CD8-positive, alpha-beta memory T cell (primary cell): ENCODE measurements around the gene FRMD7. TPM values are rescaled to one million over a fixed set of nuclear protein-coding genes. Genes with fewer than 3 reads are reported as not detected.
"Not testable (repeated sequence)": the region's sequence is repeated elsewhere in the genome, so short reads cannot be mapped to it uniquely, and the experiment has no call there.

Experiments
- CTCF ChIA-PET: fragments of 350-600 bp; sonication (Branson Sonifier 250); formaldehyde crosslinking; loops from one replicate; lab custom pipeline; 2021; ENCODE audit warnings: antibody characterized with exemption; lab: Charles Lee
- POLR2A ChIA-PET: fragments of 350-600 bp; sonication (Branson Sonifier 250); formaldehyde crosslinking; loops from one replicate; lab custom pipeline; 2021; ENCODE audit warnings: antibody characterized with exemption; lab: Charles Lee
- DNase-seq, 5 donors: peaks; one replicate each; pipeline versions ENCODE4 v3.0.0 to v3.0.0-alpha.2; 2020 to 2022; ENCODE audit warnings: mixed read lengths in 1 of 5
- H3K27ac ChIP-seq: one replicate; pipeline ENCODE4 v1.7.0; 2013; ENCODE audit warnings: low read depth, mild to moderate bottlenecking, low read length, moderate library complexity
- H3K27me3 ChIP-seq: 2 replicates; pipeline ENCODE4 v1.7.0; 2013; ENCODE audit warnings: low read length, mild to moderate bottlenecking; ENCODE audit not compliant: insufficient read depth, poor library complexity, severe bottlenecking
- H3K36me3 ChIP-seq: 2 replicates; pipeline ENCODE4 v1.7.0; 2013; ENCODE audit warnings: mild to moderate bottlenecking, low read length, moderate library complexity; ENCODE audit not compliant: insufficient read depth
- H3K4me1 ChIP-seq: 2 replicates; pipeline ENCODE4 v1.7.0; 2013; ENCODE audit warnings: mild to moderate bottlenecking, low read length, moderate library complexity; ENCODE audit not compliant: insufficient read depth
- H3K4me3 ChIP-seq: 2 replicates; pipeline ENCODE4 v1.7.0; 2013; ENCODE audit warnings: mild to moderate bottlenecking, low read length
- H3K9me3 ChIP-seq: 2 replicates; pipeline ENCODE4 v1.7.0; 2013; ENCODE audit warnings: mild to moderate bottlenecking, low read length
- H3K27ac Mint-ChIP-seq, 8 donors: one replicate each; pipeline ENCODE4 v1.8.0; 2020 to 2021; ENCODE audit warnings: mixed read lengths in 8 of 8, mild to moderate bottlenecking in 6 of 8, inconsistent platforms in 3 of 8, moderate library complexity in 3 of 8
- H3K27me3 Mint-ChIP-seq, 2 donors: one replicate each; pipeline ENCODE4 v1.8.0; 2020 to 2021; ENCODE audit warnings: mixed read lengths in 2 of 2, mild to moderate bottlenecking in 1 of 2, moderate library complexity in 1 of 2
- H3K36me3 Mint-ChIP-seq, 3 donors: one replicate each; pipeline ENCODE4 v1.8.0; 2020 to 2021; ENCODE audit warnings: mixed read lengths in 3 of 3, inconsistent platforms in 1 of 3, mild to moderate bottlenecking in 1 of 3
- H3K4me1 Mint-ChIP-seq, 3 donors: one replicate each; pipeline ENCODE4 v1.8.0; 2020 to 2021; ENCODE audit warnings: mixed read lengths in 3 of 3, inconsistent platforms in 1 of 3, mild to moderate bottlenecking in 1 of 3
- H3K4me3 Mint-ChIP-seq, 7 donors: one replicate each; pipeline ENCODE4 v1.8.0; 2020 to 2021; ENCODE audit warnings: mixed read lengths in 7 of 7, mild to moderate bottlenecking in 6 of 7, moderate library complexity in 4 of 7, inconsistent platforms in 2 of 7
- H3K9me3 Mint-ChIP-seq, 5 donors: one replicate each; pipeline ENCODE4 v1.8.0; 2020 to 2022; ENCODE audit warnings: mixed read lengths in 5 of 5, mild to moderate bottlenecking in 3 of 5, moderate library complexity in 2 of 5, inconsistent platforms in 1 of 5
- polyA plus RNA-seq: library from polyadenylated mRNA; unstranded; fragments of 300-500 nt; fragmentation: Illumina TruSeq; gene quantifications from one replicate; pipeline ENCODE4 v1.2.3, GENCODE V29; 2021
- total RNA-seq, 2 experiments: library from RNA; stranded (reverse); gene quantifications; one replicate each; pipeline ENCODE4 v1.2.3, GENCODE V29; 2021

The FRMD7 gene
- total and polyA plus RNA-seq, 3 experiments from 2014 or later: not detected

GRCh38 chrX:132068405-132068804 is 59.4 kb downstream of the FRMD7 start:
- H3K4me3 ChIP-seq: no peak overlapping the region
- no peak overlapping the region for H3K27ac ChIP-seq
- Mint-ChIP-seq H3K36me3 (peaks cover 0 to 40% (median 8%) of the 10 kb centered on the region in 3 donors), H3K4me1 (no peaks in the 10 kb centered on the region), H3K27ac (no peak overlapping the region), H3K4me3 (no peak overlapping the region), H3K9me3 (no peaks in the 10 kb centered on the region), H3K27me3 (no peaks in the 10 kb centered on the region)
- H3K36me3 ChIP-seq: no peaks in the 10 kb centered on the region
- ChIA-PET POLR2A (no interaction called here), CTCF (interaction anchor here (1.3 kb wide), 1 partner anchor 227 kb away, joined by 4 read pairs; no protein-coding TSS in a partner anchor)
- no peaks in the 10 kb centered on the region for H3K27me3 ChIP-seq
- no peaks in the 10 kb centered on the region for H3K9me3 ChIP-seq
- DNase-seq: no peak
- H3K4me1 ChIP-seq: no peaks in the 10 kb centered on the region

- POLR2A ChIA-PET: no interaction called here
- Mint-ChIP-seq H3K9me3 (no peaks in the 10 kb centered on the region), H3K4me1 (peaks cover 5 to 17% (median 14%) of the 10 kb centered on the region in 3 donors), H3K36me3 (peaks cover 0 to 32% (median 5%) of the 10 kb centered on the region in 3 donors), H3K27ac (no peak overlapping the region), H3K4me3 (no peak overlapping the region), H3K27me3 (peaks cover 0 to 5% of the 10 kb centered on the region in 2 donors)
- Histone ChIP-seq H3K27ac (no peak overlapping the region), H3K27me3 (no peaks in the 10 kb centered on the region), H3K4me1 (no peaks in the 10 kb centered on the region), H3K36me3 (no peaks in the 10 kb centered on the region), H3K9me3 (no peaks in the 10 kb centered on the region), H3K4me3 (no peak overlapping the region)
- no peak for DNase-seq
- CTCF ChIA-PET: no interaction called here
These were observed 64.0 kb downstream of the FRMD7 start for GRCh38 chrX:132063862-132064261.

GRCh38 chrX:132063334-132063733 is 64.5 kb downstream of the FRMD7 start:
- Mint-ChIP-seq H3K9me3 (no peaks in the 10 kb centered on the region), H3K4me3 (no peak overlapping the region), H3K27me3 (peaks cover 0 to 5% of the 10 kb centered on the region in 2 donors), H3K27ac (no peak overlapping the region), H3K4me1 (peaks cover 5 to 18% (median 14%) of the 10 kb centered on the region in 3 donors), H3K36me3 (peaks cover 0 to 27% (median 5%) of the 10 kb centered on the region in 3 donors)
- Histone ChIP-seq H3K4me1 (no peaks in the 10 kb centered on the region), H3K27ac (no peak overlapping the region), H3K36me3 (no peaks in the 10 kb centered on the region), H3K27me3 (no peaks in the 10 kb centered on the region), H3K4me3 (no peak overlapping the region), H3K9me3 (no peaks in the 10 kb centered on the region)
- ChIA-PET CTCF (no interaction called here), POLR2A (no interaction called here)
- no peak for DNase-seq

- ChIA-PET CTCF (no interaction called here), POLR2A (no interaction called here)
- no peak for DNase-seq
- H3K27me3 Mint-ChIP-seq: peaks cover 0 to 5% of the 10 kb centered on the region in 2 donors
- Histone ChIP-seq H3K36me3 (no peaks in the 10 kb centered on the region), H3K27me3 (no peaks in the 10 kb centered on the region), H3K4me3 (no peak overlapping the region), H3K27ac (no peak overlapping the region), H3K4me1 (no peaks in the 10 kb centered on the region), H3K9me3 (no peaks in the 10 kb centered on the region)
- H3K4me3 Mint-ChIP-seq: no peak overlapping the region
- H3K9me3 Mint-ChIP-seq: no peaks in the 10 kb centered on the region
- peaks cover 12 to 34% (median 30%) of the 10 kb centered on the region in 3 donors for H3K4me1 Mint-ChIP-seq
- peaks cover 0 to 33% (median 6%) of the 10 kb centered on the region in 3 donors for H3K36me3 Mint-ChIP-seq
- no peak overlapping the region for H3K27ac Mint-ChIP-seq
These were observed 67.8 kb downstream of the FRMD7 start for GRCh38 chrX:132059973-132060540.

GRCh38 chrX:132058975-132059374 is 68.8 kb downstream of the FRMD7 start:
- no peak overlapping the region for H3K4me3 Mint-ChIP-seq
- Histone ChIP-seq H3K27me3 (no peaks in the 10 kb centered on the region), H3K36me3 (no peaks in the 10 kb centered on the region), H3K9me3 (no peaks in the 10 kb centered on the region), H3K27ac (no peak overlapping the region), H3K4me3 (no peak overlapping the region), H3K4me1 (no peaks in the 10 kb centered on the region)
- H3K9me3 Mint-ChIP-seq: no peaks in the 10 kb centered on the region
- H3K27ac Mint-ChIP-seq: no peak overlapping the region
- peaks cover 0 to 7% of the 10 kb centered on the region in 2 donors for H3K27me3 Mint-ChIP-seq
- peaks cover 12 to 40% (median 36%) of the 10 kb centered on the region in 3 donors for H3K4me1 Mint-ChIP-seq
- POLR2A ChIA-PET: no interaction called here
- CTCF ChIA-PET: no interaction called here
- H3K36me3 Mint-ChIP-seq: peaks cover 0 to 42% (median 5%) of the 10 kb centered on the region in 3 donors
- no peak for DNase-seq

GRCh38 chrX:132058050-132058449 is 69.8 kb downstream of the FRMD7 start:
- H3K36me3 ChIP-seq: no peaks in the 10 kb centered on the region
- no peaks in the 10 kb centered on the region for H3K27me3 ChIP-seq
- Mint-ChIP-seq H3K4me1 (peaks cover 12 to 46% (median 44%) of the 10 kb centered on the region in 3 donors), H3K9me3 (no peaks in the 10 kb centered on the region), H3K36me3 (peaks cover 0 to 39% (median 5%) of the 10 kb centered on the region in 3 donors), H3K27me3 (peaks cover 0 to 7% of the 10 kb centered on the region in 2 donors), H3K27ac (no peak overlapping the region), H3K4me3 (no peak overlapping the region)
- H3K4me1 ChIP-seq: no peaks in the 10 kb centered on the region
- no peak overlapping the region for H3K27ac ChIP-seq
- ChIA-PET CTCF (no interaction called here), POLR2A (no interaction called here)
- H3K4me3 ChIP-seq: no peak overlapping the region
- no peaks in the 10 kb centered on the region for H3K9me3 ChIP-seq
- DNase-seq: no peak

- Mint-ChIP-seq H3K36me3 (peaks cover 0 to 28% (median 7%) of the 10 kb centered on the region in 3 donors), H3K4me1 (peaks cover 15 to 63% (median 56%) of the 10 kb centered on the region in 3 donors), H3K27ac (peak overlapping the region in 1 of 8 donors; percentile 86)
- H3K4me3 Mint-ChIP-seq, H3K27me3 ChIP-seq, H3K27me3 Mint-ChIP-seq, H3K4me3 ChIP-seq, CTCF ChIA-PET, POLR2A ChIA-PET, H3K36me3 ChIP-seq, H3K9me3 ChIP-seq, DNase-seq, H3K9me3 Mint-ChIP-seq, H3K27ac ChIP-seq, H3K4me1 ChIP-seq: not testable (repeated sequence)
These were observed 76.0 kb downstream of the FRMD7 start for GRCh38 chrX:132051778-132052177.

GRCh38 chrX:132046533-132046932 is 81.3 kb downstream of the FRMD7 start:
- Histone ChIP-seq H3K27ac (no peak overlapping the region), H3K9me3 (no peaks in the 10 kb centered on the region), H3K4me1 (peaks cover 6% of the 10 kb centered on the region), H3K36me3 (no peaks in the 10 kb centered on the region), H3K4me3 (no peak overlapping the region), H3K27me3 (no peaks in the 10 kb centered on the region)
- peak overlapping the region in 1 of 8 donors; percentile 3 for H3K27ac Mint-ChIP-seq
- CTCF ChIA-PET: no interaction called here
- peaks cover 32 to 75% (median 41%) of the 10 kb centered on the region in 3 donors for H3K4me1 Mint-ChIP-seq
- H3K4me3 Mint-ChIP-seq: no peak overlapping the region
- POLR2A ChIA-PET: no interaction called here
- no peak for DNase-seq
- peaks cover 0 to 2% of the 10 kb centered on the region in 2 donors for H3K27me3 Mint-ChIP-seq
- peaks cover 0 to 9% (median 3%) of the 10 kb centered on the region in 3 donors for H3K36me3 Mint-ChIP-seq
- H3K9me3 Mint-ChIP-seq: peaks cover 0 to 3% (median 0%) of the 10 kb centered on the region in 5 donors
